ENCODE data around the gene SHROOM1.

- no peak for TF ChIP-seq CTCF (IDR thresholded peaks at IDR 0.05 in 8 of 11, conservative IDR thresholded peaks at IDR 0.05 in 3 of 11)
- no peak for TF ChIP-seq POLR2A (IDR thresholded peaks at IDR 0.05)
These were observed 51.6 kb downstream of the SHROOM1 start for GRCh38 chr5:132778856-132779255.
